Esophagus squamous epithelium (tissue), 5 donors: ENCODE results near the gene GPC6. TPM values are rescaled to one million over a fixed set of nuclear protein-coding genes. Genes with fewer than 3 reads are reported as not detected.
"Not testable (repeated sequence)": the region's sequence is repeated elsewhere in the genome, so short reads cannot be mapped to it uniquely, and the experiment has no call there.

Experiments used
- DNase-seq: peaks from one replicate; lab custom pipeline; 2025; lab: John Stamatoyannopoulos, UW
- H3K27ac ChIP-seq, 4 donors: fragments of 200-600 bp; sonication (generic); one replicate each; pipeline ENCODE4 v1.5.1; 2016 to 2019; ENCODE audit warnings: mild to moderate bottlenecking in 1 of 4
- H3K27me3 ChIP-seq, 4 donors: fragments of 200-600 bp; sonication (generic); 1 replicate in 3 of 4; 2 replicates in 1 of 4; pipeline versions ENCODE4 v1.5.1 to v1.6.0; 2017 to 2021; ENCODE audit warnings: antibody characterized with exemption in 1 of 4
- H3K36me3 ChIP-seq, 3 donors: fragments of 200-600 bp; sonication (generic); one replicate each; pipeline ENCODE4 v1.5.1; 2016 to 2019
- H3K4me1 ChIP-seq, 3 donors: fragments of 200-600 bp; sonication (generic); one replicate each; pipeline ENCODE4 v1.5.1; 2017 to 2019
- H3K4me3 ChIP-seq, 4 donors: fragments of 200-600 bp; sonication (generic); 1 replicate in 3 of 4; 2 replicates in 1 of 4; pipeline ENCODE4 v1.5.1; 2016 to 2019; ENCODE audit warnings: mild to moderate bottlenecking in 2 of 4, moderate library complexity in 1 of 4
- H3K9me3 ChIP-seq, 3 donors: fragments of 200-600 bp; sonication (generic); one replicate each; pipeline ENCODE4 v1.5.1; 2016 to 2019
- POLR2A ChIP-seq, 4 donors: fragments of 450-650 bp; IDR thresholded peaks; one replicate each; pipeline ENCODE4 v1.6.1; 2017; ENCODE audit warnings: antibody characterized with exemption in 4 of 4, mild to moderate bottlenecking in 4 of 4, moderate library complexity in 3 of 4
- WGBS, 2 donors: methylation state at CpG; one replicate each; pipeline ENCODE4 v1.1.5; 2018; 5-methylcytosine and 5-hydroxymethylcytosine counted together
- intact Hi-C: fragments of 100-400 bp; cut with DNase I; formaldehyde crosslinking; loops from one replicate; pipeline ENCODE4 v1.15.0; 2022
- total RNA-seq, 4 donors: library from RNA; depleted of rRNA; stranded (reverse); fragments of >200 nt; gene quantifications; one replicate each; pipeline ENCODE4 v1.1.0, GENCODE V29; 2016
- TF ChIP-seq, protein P1 (sequence below), 6 experiments: fragments of 450-650 bp in 4 of 6; fragments of 200-600 bp in 2 of 6; sonication (generic) in 2 of 6; IDR thresholded peaks; one replicate each; pipeline ENCODE4 v1.5.1; 2016 to 2019; ENCODE audit warnings: antibody characterized with exemption in 6 of 6, mild to moderate bottlenecking in 4 of 6, moderate library complexity in 4 of 6
- donor health status: DM: yes; HTN: yes; CAD: no.

GPC6 gene
- total RNA-seq, 4 donors from 2014 or later: 0.57 to 8.6 (median 2.6) TPM

DNA sequence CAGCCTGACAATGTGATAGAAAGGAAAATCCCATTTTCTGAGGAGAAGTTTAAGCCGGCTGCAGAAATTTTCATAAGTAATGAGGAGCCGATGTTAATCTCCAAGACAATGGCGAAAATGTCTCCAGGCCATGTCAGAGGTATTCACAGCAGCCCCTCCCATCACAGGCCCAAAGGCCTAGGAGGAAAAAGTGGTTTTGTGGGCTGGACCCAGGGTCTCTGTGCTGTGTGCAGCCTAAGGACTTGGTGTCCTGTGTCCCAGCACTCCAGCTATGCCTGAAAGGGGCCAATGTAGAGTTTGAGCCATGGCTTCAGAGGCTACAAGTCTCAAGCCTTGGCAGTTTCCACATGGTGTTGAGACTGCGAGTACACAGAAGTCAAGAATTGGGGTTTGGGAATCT lies 32.9 kb upstream of the GPC6 start:
- Histone ChIP-seq H3K4me1 (no peaks in the 10 kb centered on the region), H3K36me3 (no peaks in the 10 kb centered on the region), H3K4me3 (no peak overlapping the region), H3K27ac (no peak overlapping the region), H3K9me3 (no peaks in the 10 kb centered on the region), H3K27me3 (no peaks in the 10 kb centered on the region)
- TF ChIP-seq, protein P1, sequence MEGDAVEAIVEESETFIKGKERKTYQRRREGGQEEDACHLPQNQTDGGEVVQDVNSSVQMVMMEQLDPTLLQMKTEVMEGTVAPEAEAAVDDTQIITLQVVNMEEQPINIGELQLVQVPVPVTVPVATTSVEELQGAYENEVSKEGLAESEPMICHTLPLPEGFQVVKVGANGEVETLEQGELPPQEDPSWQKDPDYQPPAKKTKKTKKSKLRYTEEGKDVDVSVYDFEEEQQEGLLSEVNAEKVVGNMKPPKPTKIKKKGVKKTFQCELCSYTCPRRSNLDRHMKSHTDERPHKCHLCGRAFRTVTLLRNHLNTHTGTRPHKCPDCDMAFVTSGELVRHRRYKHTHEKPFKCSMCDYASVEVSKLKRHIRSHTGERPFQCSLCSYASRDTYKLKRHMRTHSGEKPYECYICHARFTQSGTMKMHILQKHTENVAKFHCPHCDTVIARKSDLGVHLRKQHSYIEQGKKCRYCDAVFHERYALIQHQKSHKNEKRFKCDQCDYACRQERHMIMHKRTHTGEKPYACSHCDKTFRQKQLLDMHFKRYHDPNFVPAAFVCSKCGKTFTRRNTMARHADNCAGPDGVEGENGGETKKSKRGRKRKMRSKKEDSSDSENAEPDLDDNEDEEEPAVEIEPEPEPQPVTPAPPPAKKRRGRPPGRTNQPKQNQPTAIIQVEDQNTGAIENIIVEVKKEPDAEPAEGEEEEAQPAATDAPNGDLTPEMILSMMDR (IDR thresholded peaks at IDR 0.05): no peak
- TF ChIP-seq POLR2A (IDR thresholded peaks at IDR 0.05): no peak
- intact Hi-C loops: no loop called here
- no peak for DNase-seq
- 84 to 96% methylated on average over 4 of the region's 4 CpGs for WGBS, 2 donors

DNA sequence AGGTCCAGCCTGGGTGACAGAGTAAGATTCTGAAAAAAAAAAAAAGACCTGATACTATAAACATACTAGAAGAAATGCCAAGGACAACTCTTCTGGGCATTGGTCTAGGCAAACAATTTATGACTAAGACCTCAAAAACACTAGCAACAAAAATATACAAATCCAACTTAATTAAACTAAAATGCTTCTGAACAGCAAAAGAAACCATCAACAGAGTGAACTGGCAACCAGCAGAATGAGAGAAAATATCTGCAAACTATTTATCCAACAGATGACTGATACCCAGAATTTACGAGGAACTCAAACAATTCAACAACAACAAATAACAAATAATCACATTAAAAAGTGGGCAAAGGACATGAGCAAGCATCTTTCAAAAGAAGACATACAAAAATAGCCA lies 26.8 kb upstream of the GPC6 start:
- WGBS, 2 donors: 43 to 64% methylated on average over 1 of the region's 1 CpG
- Histone ChIP-seq H3K9me3 (no peaks in the 10 kb centered on the region), H3K27me3 (no peaks in the 10 kb centered on the region), H3K4me3 (no peak overlapping the region), H3K4me1 (no peaks in the 10 kb centered on the region), H3K27ac (no peak overlapping the region), H3K36me3 (no peaks in the 10 kb centered on the region)
- no peak for DNase-seq
- TF ChIP-seq, protein P1 (IDR thresholded peaks at IDR 0.05): no peak
- no peak for TF ChIP-seq POLR2A (IDR thresholded peaks at IDR 0.05)
- intact Hi-C loops: no loop called here

DNA sequence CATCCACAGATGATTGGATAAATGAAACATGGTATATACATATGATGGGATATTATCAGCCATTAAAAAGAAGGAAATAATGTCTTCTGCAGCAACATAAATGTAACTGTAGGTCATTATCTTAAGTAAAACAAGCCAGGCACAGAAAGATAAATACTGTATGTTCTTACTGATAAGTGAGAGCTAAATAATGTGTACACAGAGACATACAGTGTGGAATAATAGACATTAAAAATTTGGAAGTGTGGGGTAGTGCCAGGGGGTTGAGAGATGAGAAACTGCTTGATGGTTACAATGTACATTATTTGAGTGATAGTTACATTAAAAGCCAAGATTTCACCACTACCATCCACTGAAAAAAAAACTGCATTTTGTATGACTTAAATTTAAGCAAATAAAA lies 26.0 kb upstream of the GPC6 start:
- Histone ChIP-seq H3K9me3 (no peaks in the 10 kb centered on the region), H3K4me1 (no peaks in the 10 kb centered on the region), H3K36me3 (no peaks in the 10 kb centered on the region), H3K27ac (no peak overlapping the region), H3K27me3 (no peaks in the 10 kb centered on the region), H3K4me3 (no peak overlapping the region)
- intact Hi-C loops: no loop called here
- DNase-seq: no peak
- TF ChIP-seq, protein P1 (IDR thresholded peaks at IDR 0.05): no peak
- TF ChIP-seq POLR2A (IDR thresholded peaks at IDR 0.05): no peak

DNA sequence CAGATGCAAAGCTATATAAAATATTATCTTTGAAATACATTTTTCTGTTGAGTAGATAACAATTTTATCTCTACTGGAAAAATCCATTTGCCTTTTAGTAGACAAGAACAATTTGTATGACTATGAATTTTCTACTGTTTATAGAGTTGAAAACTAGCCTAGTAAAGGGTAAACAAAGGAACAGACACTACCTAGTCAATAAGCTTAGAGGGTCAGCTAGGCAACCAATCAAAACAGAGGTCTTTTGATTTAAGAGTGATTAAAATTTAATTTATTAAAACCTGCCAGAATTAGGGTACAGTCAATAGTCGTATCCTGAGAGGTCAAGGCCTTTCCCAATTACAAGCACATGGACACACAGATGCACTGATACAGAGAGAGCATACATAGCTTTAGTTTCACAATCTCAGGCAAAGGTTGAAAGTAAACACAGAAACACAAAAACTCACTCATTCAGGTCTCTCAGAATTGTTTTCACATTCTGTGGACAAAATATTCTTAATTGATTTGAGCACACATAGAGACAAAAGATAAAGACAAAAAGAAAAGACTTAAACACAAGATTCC lies 24.5 kb upstream of the GPC6 start:
- H3K9me3 ChIP-seq: no peaks in the 10 kb centered on the region
- no peaks in the 10 kb centered on the region for H3K4me1 ChIP-seq
- intact Hi-C loops: no loop called here
- H3K27me3 ChIP-seq: no peaks in the 10 kb centered on the region
- 61 to 79% methylated on average over 1 of the region's 1 CpG for WGBS, 2 donors
- H3K27ac ChIP-seq: no peak overlapping the region
- no peaks in the 10 kb centered on the region for H3K36me3 ChIP-seq
- H3K4me3 ChIP-seq: no peak overlapping the region
- no peak for DNase-seq
- TF ChIP-seq, protein P1 (IDR thresholded peaks at IDR 0.05): no peak
- TF ChIP-seq POLR2A (IDR thresholded peaks at IDR 0.05): no peak

DNA sequence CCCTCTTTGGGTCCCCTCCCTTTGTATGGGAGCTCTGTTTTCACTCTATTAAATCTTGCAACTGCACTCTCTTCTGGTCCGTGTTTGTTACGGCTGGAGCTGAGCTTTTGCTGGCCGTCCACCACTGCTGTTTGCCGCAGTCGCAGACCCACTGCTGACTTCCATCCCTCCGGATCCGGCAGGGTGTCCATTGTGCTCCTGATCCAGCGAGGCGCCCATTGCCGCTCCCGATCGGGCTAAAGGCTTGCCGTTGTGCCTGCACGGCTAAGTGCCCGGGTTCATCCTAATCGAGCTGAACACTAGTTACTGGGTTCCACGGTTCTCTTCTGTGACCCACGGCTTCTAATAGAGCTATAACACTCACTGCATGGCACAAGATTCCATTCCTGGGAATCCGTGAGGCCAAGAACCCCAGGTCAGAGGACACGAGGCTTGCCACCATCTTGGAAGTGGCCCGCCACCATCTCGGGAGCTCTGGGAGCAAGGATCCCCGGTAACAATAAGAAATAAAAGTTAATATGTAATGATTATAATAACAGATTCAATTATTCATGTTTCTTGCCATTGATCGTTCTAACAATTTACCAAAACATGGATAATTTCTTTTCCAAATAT lies 19.7 kb upstream of the GPC6 start:
- DNase-seq, H3K9me3 ChIP-seq, H3K4me3 ChIP-seq, H3K4me1 ChIP-seq, intact Hi-C loops, H3K27ac ChIP-seq, H3K36me3 ChIP-seq, H3K27me3 ChIP-seq: not testable (repeated sequence)
- WGBS, 2 donors: 77 to 84% methylated on average over 13 to 17 of the region's 24 CpGs
